GM18508 (cell line): ENCODE results near the gene IGSF9B.

ENCODE experiments used
- ATAC-seq: cut with Tn5 transposase; IDR thresholded peaks from one replicate; pipeline ENCODE4 v1.9.1; 2021; ENCODE audit warnings: moderate number of reproducible peaks; ENCODE audit not compliant: insufficient read depth, unreplicated experiment

IGSF9B gene

GRCh38 chr11:133926466-133927246, 30.1 kb downstream of the IGSF9B start:
- no peak for ATAC-seq

GRCh38 chr11:133925756-133926155, 31.0 kb downstream of the IGSF9B start:
- no peak for ATAC-seq

- ATAC-seq: no peak
These were observed 32.1 kb downstream of the IGSF9B start for GRCh38 chr11:133924661-133925060.

GRCh38 chr11:133922078-133922870, 34.5 kb downstream of the IGSF9B start:
- ATAC-seq: no peak

GRCh38 chr11:133921513-133921912, 35.3 kb downstream of the IGSF9B start:
- ATAC-seq: no peak

GRCh38 chr11:133921026-133921425, 35.7 kb downstream of the IGSF9B start:
- no peak for ATAC-seq

- no peak for ATAC-seq
These were observed 36.4 kb downstream of the IGSF9B start for GRCh38 chr11:133920109-133920990.

GRCh38 chr11:133919330-133920108, 37.2 kb downstream of the IGSF9B start:
- no peak for ATAC-seq

- no peak for ATAC-seq
These were observed 38.0 kb downstream of the IGSF9B start for GRCh38 chr11:133918608-133919260.

- ATAC-seq: no peak
These were observed 38.7 kb downstream of the IGSF9B start for GRCh38 chr11:133917921-133918607.

- ATAC-seq: no peak
These were observed 39.9 kb downstream of the IGSF9B start for GRCh38 chr11:133916784-133917440.

GRCh38 chr11:133913761-133914160, 43.0 kb downstream of the IGSF9B start:
- ATAC-seq: no peak

- ATAC-seq: no peak
These were observed 45.6 kb downstream of the IGSF9B start for GRCh38 chr11:133911171-133911570.

GRCh38 chr11:133910101-133910500, 46.7 kb downstream of the IGSF9B start:
- no peak for ATAC-seq

- ATAC-seq: no peak
These were observed 47.9 kb downstream of the IGSF9B start for GRCh38 chr11:133908827-133909226.

GRCh38 chr11:133907841-133908241, 48.9 kb downstream of the IGSF9B start:
- ATAC-seq: no peak

- ATAC-seq: no peak
These were observed 49.6 kb downstream of the IGSF9B start for GRCh38 chr11:133907216-133907615.

- no peak for ATAC-seq
These were observed 50.0 kb downstream of the IGSF9B start for GRCh38 chr11:133906746-133907145.
